ENCODE data around the gene WWOX.

DNA sequence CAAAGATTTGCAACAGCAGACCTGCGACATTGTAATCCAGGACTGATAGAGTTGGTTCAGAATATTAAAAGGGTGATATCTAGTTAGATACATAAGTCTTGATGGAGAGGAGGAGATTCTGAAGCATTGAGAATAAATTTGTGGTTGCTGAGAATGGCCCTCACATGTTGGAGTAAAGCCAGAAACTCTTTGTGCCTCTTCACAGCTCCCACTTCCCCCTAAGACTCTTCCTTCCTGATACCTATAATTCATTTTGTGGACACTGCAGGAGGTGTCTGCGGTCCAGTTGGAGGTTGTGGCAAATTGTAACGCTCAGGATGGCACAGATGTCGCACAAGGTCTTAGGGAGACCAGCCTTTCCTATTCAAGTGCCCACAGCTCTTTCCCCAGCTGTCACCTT lies 17.5 kb downstream of the WWOX start:
- TF ChIP-seq ZNF747 (CRISPR knock-in tag; IDR thresholded peaks at IDR 0.05; ENCODE audit: borderline replicate concordance) (no peak), TAF1 (CRISPR knock-in tag; IDR thresholded peaks at IDR 0.05) (no peak), CBX2 (IDR thresholded peaks at IDR 0.05; ENCODE audit: low read depth, low read length) (no peak), CBX2 (CRISPR knock-in tag; IDR thresholded peaks at IDR 0.05; ENCODE audit: low read depth) (no peak), NCOR1 (IDR thresholded peaks at IDR 0.05; ENCODE audit: borderline replicate concordance, low read length) (no peak), ZNF121 (CRISPR knock-in tag; IDR thresholded peaks at IDR 0.05) (no peak)
- TF ChIP-seq, protein P1, sequence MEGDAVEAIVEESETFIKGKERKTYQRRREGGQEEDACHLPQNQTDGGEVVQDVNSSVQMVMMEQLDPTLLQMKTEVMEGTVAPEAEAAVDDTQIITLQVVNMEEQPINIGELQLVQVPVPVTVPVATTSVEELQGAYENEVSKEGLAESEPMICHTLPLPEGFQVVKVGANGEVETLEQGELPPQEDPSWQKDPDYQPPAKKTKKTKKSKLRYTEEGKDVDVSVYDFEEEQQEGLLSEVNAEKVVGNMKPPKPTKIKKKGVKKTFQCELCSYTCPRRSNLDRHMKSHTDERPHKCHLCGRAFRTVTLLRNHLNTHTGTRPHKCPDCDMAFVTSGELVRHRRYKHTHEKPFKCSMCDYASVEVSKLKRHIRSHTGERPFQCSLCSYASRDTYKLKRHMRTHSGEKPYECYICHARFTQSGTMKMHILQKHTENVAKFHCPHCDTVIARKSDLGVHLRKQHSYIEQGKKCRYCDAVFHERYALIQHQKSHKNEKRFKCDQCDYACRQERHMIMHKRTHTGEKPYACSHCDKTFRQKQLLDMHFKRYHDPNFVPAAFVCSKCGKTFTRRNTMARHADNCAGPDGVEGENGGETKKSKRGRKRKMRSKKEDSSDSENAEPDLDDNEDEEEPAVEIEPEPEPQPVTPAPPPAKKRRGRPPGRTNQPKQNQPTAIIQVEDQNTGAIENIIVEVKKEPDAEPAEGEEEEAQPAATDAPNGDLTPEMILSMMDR (CRISPR knock-in tag; IDR thresholded peaks at IDR 0.05), result no peak
